ENCODE data around the gene COMP. TPM values are rescaled to one million over a fixed set of nuclear protein-coding genes. Genes with fewer than 3 reads are reported as not detected.
A peak's percentile ranks its signal among the peaks of the same experiment; 100 is the strongest.

The COMP gene
- total and polyA plus RNA-seq, 2 experiments from 2014 or later = 0.09 to 0.46 TPM

- H3K27ac ChIP-seq = no peak overlapping the region
- H3K4me3 ChIP-seq = no peak overlapping the region
- no peaks in the 10 kb centered on the region for H3K36me3 ChIP-seq
- H3K4me1 ChIP-seq (ENCODE audit: low read depth) = no peaks in the 10 kb centered on the region
- H3K9me3 ChIP-seq (ENCODE audit: low read depth) = no peaks in the 10 kb centered on the region
- no peak for TF ChIP-seq CTCF (IDR thresholded peaks at IDR 0.05; ENCODE audit: low read depth, low read length)
- H3K27me3 ChIP-seq = peaks cover 96% of the 10 kb centered on the region
- DNase-seq (ENCODE audit: low read depth in 1 of 2, low spot score in 1 of 2) = no peak
Measured at GRCh38 chr19:18796239-18796638, 5.1 kb upstream of the COMP start.

GRCh38 chr19:18795540-18795939, 4.4 kb upstream of the COMP start:
- Histone ChIP-seq H3K9me3 (ENCODE audit: low read depth) (no peaks in the 10 kb centered on the region), H3K4me1 (ENCODE audit: low read depth) (no peaks in the 10 kb centered on the region), H3K4me3 (no peak overlapping the region), H3K36me3 (no peaks in the 10 kb centered on the region), H3K27ac (no peak overlapping the region), H3K27me3 (peaks cover 96% of the 10 kb centered on the region)
- no peak for TF ChIP-seq CTCF (IDR thresholded peaks at IDR 0.05; ENCODE audit: low read depth, low read length)
- peak in 1 of 2 donors; percentile 48 for DNase-seq (ENCODE audit: low read depth in 1 of 2, low spot score in 1 of 2)

- Histone ChIP-seq H3K9me3 (ENCODE audit: low read depth) (no peaks in the 10 kb centered on the region), H3K36me3 (no peaks in the 10 kb centered on the region), H3K27me3 (peaks cover 96% of the 10 kb centered on the region), H3K27ac (no peak overlapping the region), H3K4me1 (ENCODE audit: low read depth) (no peaks in the 10 kb centered on the region), H3K4me3 (no peak overlapping the region)
- DNase-seq (ENCODE audit: low read depth in 1 of 2, low spot score in 1 of 2) = no peak
- TF ChIP-seq CTCF (IDR thresholded peaks at IDR 0.05; ENCODE audit: low read depth, low read length) = no peak
Measured at GRCh38 chr19:18794692-18795091, 3.6 kb upstream of the COMP start.

- Histone ChIP-seq H3K9me3 (ENCODE audit: low read depth) (no peaks in the 10 kb centered on the region), H3K4me1 (ENCODE audit: low read depth) (no peaks in the 10 kb centered on the region), H3K36me3 (no peaks in the 10 kb centered on the region), H3K27ac (no peak overlapping the region), H3K4me3 (no peak overlapping the region), H3K27me3 (peaks cover 99% of the 10 kb centered on the region)
- DNase-seq (ENCODE audit: low read depth in 1 of 2, low spot score in 1 of 2) = no peak
- no peak for TF ChIP-seq CTCF (IDR thresholded peaks at IDR 0.05; ENCODE audit: low read depth, low read length)
Measured at GRCh38 chr19:18794029-18794313, 2.9 kb upstream of the COMP start.

- H3K36me3 ChIP-seq = no peaks in the 10 kb centered on the region
- DNase-seq (ENCODE audit: low read depth in 1 of 2, low spot score in 1 of 2) = no peak
- H3K27me3 ChIP-seq = peaks cover 99% of the 10 kb centered on the region
- no peaks in the 10 kb centered on the region for H3K9me3 ChIP-seq (ENCODE audit: low read depth)
- TF ChIP-seq CTCF (IDR thresholded peaks at IDR 0.05; ENCODE audit: low read depth, low read length) = no peak
- no peaks in the 10 kb centered on the region for H3K4me1 ChIP-seq (ENCODE audit: low read depth)
- H3K27ac ChIP-seq = no peak overlapping the region
- H3K4me3 ChIP-seq = no peak overlapping the region
Measured at GRCh38 chr19:18793144-18794028, 2.3 kb upstream of the COMP start.
